Measurements from ENCODE around the gene CDK7.

The CDK7 gene

DNA sequence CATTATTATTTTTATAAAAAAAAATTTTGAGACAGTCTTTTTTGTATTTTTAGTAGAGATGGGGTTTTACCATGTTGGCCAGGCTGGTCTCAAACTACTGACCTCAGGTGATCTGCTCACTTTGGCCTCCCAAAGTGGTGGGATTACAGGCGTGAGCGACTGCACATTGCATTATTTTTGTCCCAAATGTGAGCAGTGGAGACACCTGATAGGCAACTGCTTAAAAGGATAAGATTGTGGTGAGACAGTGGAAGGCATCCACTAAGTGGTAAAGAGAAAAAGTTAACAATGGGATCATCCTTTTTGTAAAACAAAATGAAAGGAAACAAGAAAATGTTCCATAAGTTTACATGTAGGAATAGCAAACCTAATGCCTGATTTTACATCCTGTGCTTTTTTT lies 47.3 kb upstream of the CDK7 start:
- ChIA-PET CTCF (no interaction called here), POLR2A (no interaction called here)

DNA sequence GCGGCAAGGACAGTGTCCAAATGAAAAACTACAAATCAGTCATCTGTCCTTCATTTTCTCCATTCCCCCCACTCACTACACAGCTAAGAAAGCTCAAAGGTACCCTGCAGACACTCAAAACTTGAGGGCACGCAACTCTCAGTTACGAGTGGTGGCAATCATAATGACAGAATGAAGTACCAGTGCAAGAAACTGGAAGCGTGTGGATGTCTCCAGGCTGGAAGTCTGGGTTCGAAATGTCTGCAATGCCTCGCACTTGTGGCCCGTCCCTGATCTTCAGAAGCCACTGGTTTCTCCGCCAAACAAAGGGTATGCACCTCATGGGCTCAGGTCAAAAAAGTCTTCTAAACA lies 45.9 kb upstream of the CDK7 start:
- ChIA-PET POLR2A (interaction anchor here (0.8 to 2.6 kb wide), 7 partner anchors 8 to 183 kb away, joined by 3 to 11 read pairs (median 5); partner anchors contain the start of genes CCDC125, CDK7 and SLC30A5), CTCF (no interaction called here)
- Histone ChIP-seq H3K4me3 (ENCODE audit: low read depth, low read length) (peak overlapping the region; percentile 97), H3K27ac (ENCODE audit: extremely low read depth, low read depth, low read length) (peak overlapping the region; percentile 89; the same call in 1 of the 2 replicates), H3K4me1 (ENCODE audit: control insufficient read depth, insufficient read depth, low read length) (no peaks in the 10 kb centered on the region), H3K36me3 (ENCODE audit: control insufficient read depth in 2 of 2, insufficient read depth in 1 of 2, low read length in 2 of 2) (peaks cover 19 to 20% of the 10 kb centered on the region in 2 experiments), H3K9me3 (ENCODE audit: control insufficient read depth, insufficient read depth, low read depth, low read length) (no peaks in the 10 kb centered on the region)
- TF ChIP-seq ZNF416 (tag by site-specific recombination; IDR thresholded peaks at IDR 0.05) = no peak
- no peak for TF ChIP-seq ZNF426 (tag by site-specific recombination; IDR thresholded peaks at IDR 0.05)
- no peak for TF ChIP-seq ZBTB11 (tag by site-specific recombination; conservative IDR thresholded peaks at IDR 0.05; ENCODE audit: low read depth)
- no peak for TF ChIP-seq ZIC2 (tag by site-specific recombination; IDR thresholded peaks at IDR 0.05)
- TF ChIP-seq ZNF785 (tag by site-specific recombination; IDR thresholded peaks at IDR 0.05) = no peak
- no peak for TF ChIP-seq ZNF280D (tag by site-specific recombination; IDR thresholded peaks at IDR 0.05)

More for the DNA sequence above, 47.3 kb upstream of the CDK7 start:
- H3K27ac ChIP-seq (ENCODE audit: extremely low read depth, low read depth, low read length) = no peak overlapping the region
- H3K4me1 ChIP-seq (ENCODE audit: control insufficient read depth, insufficient read depth, low read length) = no peaks in the 10 kb centered on the region
- no peaks in the 10 kb centered on the region for H3K9me3 ChIP-seq (ENCODE audit: control insufficient read depth, insufficient read depth, low read depth, low read length)
- H3K36me3 ChIP-seq (ENCODE audit: control insufficient read depth in 2 of 2, insufficient read depth in 1 of 2, low read length in 2 of 2) = peaks cover 6 to 8% of the 10 kb centered on the region in 2 experiments
- no peak for TF ChIP-seq ZNF629 (tag by site-specific recombination; IDR thresholded peaks at IDR 0.05)
- no peak for TF ChIP-seq PRDM4 (tag by site-specific recombination; IDR thresholded peaks at IDR 0.05)
- TF ChIP-seq PATZ1 (tag by site-specific recombination; IDR thresholded peaks at IDR 0.05) = no peak
- TF ChIP-seq ZNF132 (tag by site-specific recombination; IDR thresholded peaks at IDR 0.05; ENCODE audit: borderline replicate concordance) = no peak
- TF ChIP-seq, protein P1, sequence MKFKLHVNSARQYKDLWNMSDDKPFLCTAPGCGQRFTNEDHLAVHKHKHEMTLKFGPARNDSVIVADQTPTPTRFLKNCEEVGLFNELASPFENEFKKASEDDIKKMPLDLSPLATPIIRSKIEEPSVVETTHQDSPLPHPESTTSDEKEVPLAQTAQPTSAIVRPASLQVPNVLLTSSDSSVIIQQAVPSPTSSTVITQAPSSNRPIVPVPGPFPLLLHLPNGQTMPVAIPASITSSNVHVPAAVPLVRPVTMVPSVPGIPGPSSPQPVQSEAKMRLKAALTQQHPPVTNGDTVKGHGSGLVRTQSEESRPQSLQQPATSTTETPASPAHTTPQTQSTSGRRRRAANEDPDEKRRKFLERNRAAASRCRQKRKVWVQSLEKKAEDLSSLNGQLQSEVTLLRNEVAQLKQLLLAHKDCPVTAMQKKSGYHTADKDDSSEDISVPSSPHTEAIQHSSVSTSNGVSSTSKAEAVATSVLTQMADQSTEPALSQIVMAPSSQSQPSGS (tag by site-specific recombination; IDR thresholded peaks at IDR 0.05; ENCODE audit: low read depth) = no peak
- TF ChIP-seq ZNF76 (tag by site-specific recombination; IDR thresholded peaks at IDR 0.05; ENCODE audit: borderline replicate concordance, low read depth) = no peak
- TF ChIP-seq, protein P2, sequence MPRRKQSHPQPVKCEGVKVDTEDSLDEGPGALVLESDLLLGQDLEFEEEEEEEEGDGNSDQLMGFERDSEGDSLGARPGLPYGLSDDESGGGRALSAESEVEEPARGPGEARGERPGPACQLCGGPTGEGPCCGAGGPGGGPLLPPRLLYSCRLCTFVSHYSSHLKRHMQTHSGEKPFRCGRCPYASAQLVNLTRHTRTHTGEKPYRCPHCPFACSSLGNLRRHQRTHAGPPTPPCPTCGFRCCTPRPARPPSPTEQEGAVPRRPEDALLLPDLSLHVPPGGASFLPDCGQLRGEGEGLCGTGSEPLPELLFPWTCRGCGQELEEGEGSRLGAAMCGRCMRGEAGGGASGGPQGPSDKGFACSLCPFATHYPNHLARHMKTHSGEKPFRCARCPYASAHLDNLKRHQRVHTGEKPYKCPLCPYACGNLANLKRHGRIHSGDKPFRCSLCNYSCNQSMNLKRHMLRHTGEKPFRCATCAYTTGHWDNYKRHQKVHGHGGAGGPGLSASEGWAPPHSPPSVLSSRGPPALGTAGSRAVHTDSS (tag by site-specific recombination; IDR thresholded peaks at IDR 0.05) = no peak
- no peak for TF ChIP-seq HOXA7 (CRISPR knock-in tag; IDR thresholded peaks at IDR 0.05; ENCODE audit: borderline replicate concordance)
- no peak for TF ChIP-seq ZNF548 (tag by site-specific recombination; IDR thresholded peaks at IDR 0.05)
- TF ChIP-seq WT1 (tag by site-specific recombination; IDR thresholded peaks at IDR 0.05) = no peak
- TF ChIP-seq BCL11A (tag by site-specific recombination; IDR thresholded peaks at IDR 0.05; ENCODE audit: low read depth) = no peak
- TF ChIP-seq SP3 (tag by site-specific recombination; IDR thresholded peaks at IDR 0.05) = no peak
- TF ChIP-seq ZNF621 (tag by site-specific recombination; IDR thresholded peaks at IDR 0.05) = no peak
- TF ChIP-seq ZNF324 (tag by site-specific recombination; IDR thresholded peaks at IDR 0.05) = no peak
- no peak for TF ChIP-seq ZBTB8A (tag by site-specific recombination; IDR thresholded peaks at IDR 0.05)
- no peak for TF ChIP-seq ZNF354C (tag by site-specific recombination; IDR thresholded peaks at IDR 0.05; ENCODE audit: borderline replicate concordance, low read depth)
- no peak for TF ChIP-seq ZNF416 (tag by site-specific recombination; IDR thresholded peaks at IDR 0.05)
- H3K4me3 ChIP-seq (ENCODE audit: low read depth, low read length) = no peak overlapping the region

Measured in HEK293 (cell line).